ENCODE measurements around the gene RGPD5.
"Not testable (repeated sequence)": the region's sequence is repeated elsewhere in the genome, so short reads cannot be mapped to it uniquely, and the experiment has no call there.

DNA sequence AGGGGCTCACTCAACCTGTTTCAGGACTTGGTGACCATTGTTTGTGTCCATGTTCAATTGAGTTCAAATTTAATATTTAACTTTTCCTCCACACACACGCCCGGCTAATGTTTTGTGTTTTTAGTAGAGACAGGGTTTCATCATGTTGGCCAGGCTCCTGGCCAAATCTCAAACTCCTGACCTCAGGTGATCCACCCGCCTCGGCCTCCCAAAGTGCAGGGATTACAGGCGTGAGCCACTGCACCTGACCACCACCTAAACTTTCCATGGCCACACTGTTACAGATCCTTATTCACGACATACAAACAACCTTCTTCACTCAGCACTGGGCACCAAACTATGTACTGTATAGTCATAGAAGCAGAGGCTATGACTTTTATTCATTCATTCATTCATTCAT lies 100.0 kb downstream of the RGPD5 start:
- not testable (repeated sequence) for TF ChIP-seq POLR2A, POLR2AphosphoS5 (IDR thresholded peaks at IDR 0.05)
- TF ChIP-seq, protein P1, sequence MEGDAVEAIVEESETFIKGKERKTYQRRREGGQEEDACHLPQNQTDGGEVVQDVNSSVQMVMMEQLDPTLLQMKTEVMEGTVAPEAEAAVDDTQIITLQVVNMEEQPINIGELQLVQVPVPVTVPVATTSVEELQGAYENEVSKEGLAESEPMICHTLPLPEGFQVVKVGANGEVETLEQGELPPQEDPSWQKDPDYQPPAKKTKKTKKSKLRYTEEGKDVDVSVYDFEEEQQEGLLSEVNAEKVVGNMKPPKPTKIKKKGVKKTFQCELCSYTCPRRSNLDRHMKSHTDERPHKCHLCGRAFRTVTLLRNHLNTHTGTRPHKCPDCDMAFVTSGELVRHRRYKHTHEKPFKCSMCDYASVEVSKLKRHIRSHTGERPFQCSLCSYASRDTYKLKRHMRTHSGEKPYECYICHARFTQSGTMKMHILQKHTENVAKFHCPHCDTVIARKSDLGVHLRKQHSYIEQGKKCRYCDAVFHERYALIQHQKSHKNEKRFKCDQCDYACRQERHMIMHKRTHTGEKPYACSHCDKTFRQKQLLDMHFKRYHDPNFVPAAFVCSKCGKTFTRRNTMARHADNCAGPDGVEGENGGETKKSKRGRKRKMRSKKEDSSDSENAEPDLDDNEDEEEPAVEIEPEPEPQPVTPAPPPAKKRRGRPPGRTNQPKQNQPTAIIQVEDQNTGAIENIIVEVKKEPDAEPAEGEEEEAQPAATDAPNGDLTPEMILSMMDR (IDR thresholded peaks at IDR 0.05): not testable (repeated sequence)

Measured in gastroesophageal sphincter (tissue), 3 donors.